GM21576 (cell line): ENCODE measurements around the gene P2RX6.
"Not testable (repeated sequence)": the region's sequence is repeated elsewhere in the genome, so short reads cannot be mapped to it uniquely, and the experiment has no call there.

Experiments
- ATAC-seq: cut with Tn5 transposase; IDR thresholded peaks from one replicate; pipeline ENCODE4 v1.9.1; 2021; ENCODE audit warnings: mild to moderate bottlenecking, moderate library complexity; ENCODE audit not compliant: unreplicated experiment

P2RX6 gene

GRCh38 chr22:21014726-21015465 is at the start of gene P2RX6:
TSS of gene P2RX6 (plus strand) at chr22:21015165. CDS start at chr22:21015175, 10 bp downstream.
- no peak for ATAC-seq

GRCh38 chr22:20965888-20966855 is 48.8 kb upstream of the P2RX6 start:
- no peak for ATAC-seq

DNA sequence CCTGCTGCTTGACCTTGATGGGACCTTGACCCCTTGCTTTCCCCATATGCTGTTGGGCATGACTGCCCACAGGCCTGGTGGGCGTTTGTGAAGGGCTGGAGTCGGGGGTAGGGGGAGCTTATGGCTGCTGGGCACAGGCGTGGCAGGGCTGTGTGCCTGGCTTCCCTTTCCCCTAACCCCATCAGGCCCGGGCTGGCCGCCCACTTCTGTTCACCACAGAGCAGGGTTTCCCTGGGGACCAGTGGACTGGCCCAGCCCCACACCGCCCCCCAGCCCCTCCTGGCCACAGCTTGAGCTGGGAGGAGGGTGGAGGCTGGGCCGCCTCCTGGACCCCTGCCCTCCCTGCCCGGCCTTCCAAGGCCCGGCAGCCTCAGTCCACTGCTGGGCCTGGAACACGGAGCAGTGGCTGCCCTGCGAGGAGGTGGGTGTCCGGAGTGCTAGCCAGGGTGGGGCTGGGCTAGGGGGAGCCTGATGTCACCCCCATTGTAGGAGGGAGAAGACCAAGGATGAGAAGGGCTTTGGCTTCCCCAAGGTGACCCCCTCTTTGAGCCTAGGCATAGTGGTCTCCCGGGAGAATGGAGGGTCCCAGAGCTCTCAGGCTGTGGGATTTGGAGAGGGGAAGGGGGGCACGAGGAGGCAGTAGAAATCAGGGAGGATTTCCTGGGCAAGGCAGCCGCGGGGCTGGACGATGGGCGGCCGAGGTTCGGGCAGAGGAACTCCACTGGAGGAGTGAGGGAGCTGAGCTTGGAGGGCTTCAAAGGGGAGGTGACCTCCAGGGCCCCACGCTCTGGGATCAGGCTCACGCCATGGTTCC is 47.9 kb upstream of the P2RX6 start, which contains the start of gene AIFM3:
AIFM3 (plus strand) TSS at position 373 of the 814 bp plus-strand sequence. CDS start 690 bp downstream, outside the sequence.
- no peak for ATAC-seq

DNA sequence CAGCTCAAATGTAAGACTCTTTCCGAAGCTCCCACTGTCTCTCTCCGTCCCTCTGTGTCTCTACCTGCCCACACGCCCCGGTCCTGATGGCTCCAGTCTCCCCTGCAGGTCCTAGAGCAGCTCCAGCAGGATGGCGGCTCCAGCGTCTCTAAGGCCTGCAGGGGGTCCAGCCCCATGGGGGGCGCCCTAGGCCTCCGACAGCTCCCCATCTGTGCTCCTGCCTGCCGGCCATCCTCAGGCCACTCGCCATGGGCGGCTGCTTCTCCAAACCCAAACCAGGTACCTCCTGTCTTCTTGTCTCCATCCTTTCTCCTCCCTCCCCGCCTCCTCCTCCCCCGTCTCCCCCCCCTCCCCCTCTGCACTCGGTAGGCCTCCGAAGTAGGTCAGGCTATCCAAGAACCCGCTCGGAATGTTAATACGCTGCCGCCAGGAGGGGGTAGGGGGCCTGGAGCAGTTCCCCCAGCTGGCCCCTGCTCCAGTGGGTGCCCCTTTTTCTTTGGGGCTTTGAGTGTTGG is 47.2 kb upstream of the P2RX6 start:
- no peak for ATAC-seq

DNA sequence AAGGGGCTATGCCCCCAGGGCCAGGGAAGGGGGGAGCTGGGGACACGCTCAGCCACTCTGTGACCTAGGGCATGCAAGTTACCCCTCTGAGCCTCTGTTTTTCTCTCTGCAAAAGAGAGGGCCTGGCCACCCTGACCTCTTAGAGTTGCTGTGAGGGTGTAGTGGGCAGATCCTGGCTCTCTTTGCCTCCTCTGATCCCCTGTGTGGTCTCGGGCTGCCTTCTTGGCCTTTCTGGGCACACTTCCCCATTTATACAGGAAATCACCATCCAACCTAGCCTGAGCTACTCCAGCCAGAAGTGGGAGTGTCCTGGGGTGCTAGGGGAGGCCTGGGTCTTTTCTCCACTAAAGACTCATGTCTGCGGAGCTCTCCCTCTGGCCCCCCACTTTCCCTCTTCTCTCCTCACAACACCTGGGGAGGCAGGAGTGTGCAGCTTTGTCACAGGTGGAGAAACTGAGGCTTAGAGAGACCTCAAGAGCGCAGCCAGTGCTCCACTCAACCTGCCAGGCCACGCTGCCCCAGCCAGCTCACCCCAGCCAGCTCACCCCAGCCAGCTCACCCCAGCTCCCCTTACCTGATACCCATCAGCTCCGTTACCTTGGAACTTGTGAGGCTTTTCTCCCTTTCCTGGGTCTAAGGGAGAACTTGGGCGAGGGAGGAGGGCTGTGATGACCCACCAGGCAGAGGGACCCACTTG is 46.5 kb upstream of the P2RX6 start:
- no peak for ATAC-seq

GRCh38 chr22:20970939-20971657 is 43.9 kb upstream of the P2RX6 start:
- ATAC-seq = no peak

DNA sequence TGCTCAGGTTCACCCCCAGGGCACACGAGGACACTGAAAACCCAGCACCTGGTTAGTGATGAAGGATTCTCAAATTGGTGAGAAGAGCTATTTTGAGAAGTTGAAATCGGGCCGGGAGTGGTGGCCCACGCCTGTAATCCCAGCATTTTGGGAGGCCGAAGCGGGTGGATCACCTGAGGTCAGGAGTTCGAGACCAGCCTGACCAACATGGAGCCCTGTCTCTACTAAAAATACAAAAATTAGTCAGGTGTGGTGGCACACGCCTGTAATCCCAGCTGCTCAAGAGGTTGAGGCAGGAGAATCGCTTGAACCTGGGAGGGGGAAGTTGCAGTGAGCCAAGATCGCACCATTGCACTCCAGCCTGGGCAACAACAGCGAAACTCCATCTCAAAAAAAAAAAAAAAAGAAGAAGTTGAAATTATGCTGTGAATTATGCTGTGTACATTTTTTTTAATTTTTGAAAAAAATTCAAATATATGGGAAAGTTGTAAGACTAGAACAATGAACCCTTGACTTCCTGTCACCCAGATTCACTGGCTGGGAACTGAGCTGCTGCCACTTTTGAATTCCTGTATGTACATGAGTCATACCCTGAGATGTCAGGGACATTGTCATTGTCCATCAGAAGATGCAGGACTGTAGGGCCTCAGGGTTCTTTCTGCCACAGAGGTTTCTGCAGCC is 42.8 kb upstream of the P2RX6 start:
- ATAC-seq = not testable (repeated sequence)

DNA sequence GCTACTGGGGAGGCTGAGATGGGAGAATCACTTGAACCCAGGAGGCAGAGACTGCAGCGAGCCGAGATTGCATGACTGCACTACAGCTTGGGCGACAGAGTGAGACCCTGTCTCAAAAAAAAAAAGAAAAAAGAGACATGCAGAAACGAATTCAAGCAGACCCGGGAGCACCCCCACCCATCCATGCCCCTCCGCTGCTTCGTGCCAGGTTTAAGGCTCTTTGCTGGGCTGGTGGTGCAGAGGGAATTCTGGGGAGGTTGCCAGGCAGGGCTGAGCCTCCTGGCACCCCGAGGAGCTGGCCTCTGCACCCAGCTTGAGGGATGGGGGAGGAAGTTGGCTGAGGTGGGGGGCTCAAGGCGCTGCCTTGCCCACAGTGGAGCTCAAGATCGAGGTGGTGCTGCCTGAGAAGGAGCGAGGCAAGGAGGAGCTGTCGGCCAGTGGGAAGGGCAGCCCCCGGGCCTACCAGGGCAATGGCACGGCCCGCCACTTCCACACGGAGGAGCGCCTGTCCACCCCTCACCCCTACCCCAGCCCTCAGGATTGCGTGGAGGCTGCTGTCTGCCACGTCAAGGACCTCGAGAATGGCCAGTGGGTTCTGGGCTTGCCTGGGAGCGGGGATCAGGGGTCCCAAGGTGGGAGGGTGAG is 41.9 kb upstream of the P2RX6 start:
- no peak for ATAC-seq

GRCh38 chr22:20973634-20974286 is 41.2 kb upstream of the P2RX6 start:
- no peak for ATAC-seq

DNA sequence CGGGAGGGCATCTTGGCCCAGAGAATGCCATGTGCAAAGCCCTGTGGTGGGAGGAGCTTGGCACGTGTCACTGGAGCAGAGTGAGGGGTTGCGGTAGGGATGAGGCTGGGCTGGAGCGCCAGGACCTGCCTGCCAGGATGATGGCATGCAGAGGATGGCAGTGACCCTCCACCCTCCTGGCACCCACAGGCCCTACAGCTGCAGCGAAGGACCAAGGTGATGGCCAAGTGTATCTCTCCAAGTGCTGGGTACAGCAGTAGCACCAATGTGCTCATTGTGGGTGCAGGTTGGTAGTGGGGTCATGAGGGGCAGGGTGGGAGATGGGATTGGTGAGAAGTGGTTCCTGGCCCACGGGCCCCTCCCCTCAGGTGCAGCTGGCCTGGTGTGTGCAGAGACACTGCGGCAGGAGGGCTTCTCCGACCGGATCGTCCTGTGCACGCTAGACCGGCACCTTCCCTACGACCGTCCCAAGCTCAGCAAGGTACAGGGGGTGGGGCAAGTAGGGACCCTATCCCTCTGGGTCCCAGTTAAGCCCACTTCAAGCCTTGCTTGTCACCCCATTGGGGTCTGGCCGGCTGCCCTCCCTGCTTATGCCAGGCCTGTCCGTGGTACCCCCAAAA is 40.5 kb upstream of the P2RX6 start:
- ATAC-seq = no peak

DNA sequence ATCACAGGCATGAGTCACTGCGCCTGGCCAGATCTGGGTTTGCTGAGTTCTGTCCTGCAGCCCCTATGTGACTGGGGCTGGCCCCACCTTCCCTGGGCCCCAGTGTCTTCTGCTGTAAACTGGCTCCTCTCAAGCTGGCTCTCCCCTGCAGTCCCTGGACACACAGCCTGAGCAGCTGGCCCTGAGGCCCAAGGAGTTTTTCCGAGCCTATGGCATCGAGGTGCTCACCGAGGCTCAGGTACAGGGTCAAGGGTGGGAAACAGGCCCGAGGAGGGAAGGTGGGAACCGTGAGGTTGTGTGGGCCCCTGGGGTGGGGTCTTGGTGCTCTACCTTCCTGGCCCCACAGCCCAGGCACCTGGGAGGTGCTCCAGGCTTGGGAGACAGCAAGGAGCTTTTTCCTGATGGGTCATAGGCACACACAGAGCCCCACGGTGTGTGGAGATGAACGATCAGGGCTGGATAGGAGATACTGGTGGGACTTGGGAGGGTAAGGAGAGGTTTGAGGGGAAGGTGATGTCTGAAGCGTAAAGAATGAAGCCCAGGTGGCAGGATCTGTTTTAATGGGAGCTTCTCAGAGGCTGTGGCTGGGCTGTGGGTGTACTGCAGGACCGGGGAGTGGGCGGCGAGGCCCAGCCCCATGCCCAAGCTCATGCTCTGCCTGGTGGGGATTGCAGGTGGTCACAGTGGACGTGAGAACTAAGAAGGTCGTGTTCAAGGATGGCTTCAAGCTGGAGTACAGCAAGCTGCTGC is 39.2 kb upstream of the P2RX6 start:
- ATAC-seq = no peak

GRCh38 chr22:20976291-20976877 is 38.6 kb upstream of the P2RX6 start:
- no peak for ATAC-seq

DNA sequence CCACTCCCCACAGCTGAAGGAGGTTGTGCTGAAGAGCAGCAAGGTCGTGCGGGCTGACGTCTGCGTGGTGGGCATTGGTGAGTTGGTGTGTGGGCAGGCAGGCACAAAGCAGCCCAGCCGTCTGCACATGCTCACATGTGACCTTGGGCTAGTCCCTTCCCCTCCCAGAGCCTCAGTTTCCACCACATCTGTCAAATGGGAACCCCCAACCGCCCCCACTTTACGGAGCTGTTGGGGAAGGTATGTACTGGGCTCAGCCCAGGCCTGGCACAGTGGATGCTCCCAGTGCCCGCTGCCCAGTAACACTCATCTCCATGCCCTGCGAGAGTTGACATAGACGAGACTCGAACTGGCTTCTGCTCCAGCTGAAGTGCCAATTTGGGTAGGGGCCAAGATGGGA is 37.9 kb upstream of the P2RX6 start:
- no peak for ATAC-seq

DNA sequence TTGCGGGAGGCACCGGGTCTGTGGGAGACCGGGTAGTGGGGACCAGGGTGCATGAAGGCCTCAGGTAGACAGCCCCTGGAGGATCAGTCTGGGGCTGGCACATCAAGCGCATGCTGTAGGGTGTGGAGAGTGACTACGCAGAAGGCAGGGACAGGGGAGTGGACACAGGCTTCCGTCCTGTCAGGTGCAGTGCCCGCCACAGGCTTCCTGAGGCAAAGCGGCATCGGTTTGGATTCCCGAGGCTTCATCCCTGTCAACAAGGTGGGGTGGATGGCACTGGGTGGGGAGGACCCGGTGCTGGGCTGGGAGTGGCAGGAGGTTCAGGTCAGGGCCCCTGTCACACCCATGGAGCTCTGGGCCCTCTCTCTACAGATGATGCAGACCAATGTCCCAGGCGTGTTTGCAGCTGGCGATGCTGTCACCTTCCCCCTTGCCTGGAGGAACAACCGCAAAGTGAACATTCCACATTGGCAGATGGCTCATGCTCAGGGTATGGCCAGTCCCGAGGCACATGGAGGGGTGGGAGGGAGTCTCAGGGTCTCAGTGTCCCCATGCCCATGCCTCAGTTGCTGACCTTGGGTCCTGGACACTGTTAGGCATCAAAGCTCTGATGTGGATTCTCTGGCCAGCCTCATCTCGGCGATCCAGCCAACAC is 37.3 kb upstream of the P2RX6 start:
- no peak for ATAC-seq

GRCh38 chr22:20978419-20978818 is 36.5 kb upstream of the P2RX6 start:
- ATAC-seq = no peak
